Breast epithelium (tissue), 4 donors: ENCODE results near the gene ATAD3B. TPM values are rescaled to one million over a fixed set of nuclear protein-coding genes. Genes with fewer than 3 reads are reported as not detected.
A peak's percentile ranks its signal among the peaks of the same experiment; 100 is the strongest.

Source experiments
- DNase-seq, 2 donors: peaks; one replicate each; pipeline ENCODE4 v3.0.0-alpha.2; 2019; ENCODE audit warnings: low spot score in 2 of 2
- H3K27ac ChIP-seq, 2 donors: fragments of 200-600 bp; sonication (generic) in 1 of 2; one replicate each; pipeline ENCODE4 v1.5.1; 2016 to 2019; ENCODE audit warnings: mild to moderate bottlenecking in 1 of 2
- H3K27me3 ChIP-seq, 2 donors: fragments of 200-600 bp; sonication (generic) in 1 of 2; one replicate each; pipeline versions ENCODE4 v1.5.1 to v1.6.0; 2017 to 2019; ENCODE audit warnings: control low read depth in 1 of 2, mild to moderate bottlenecking in 1 of 2
- H3K36me3 ChIP-seq: fragments of 200-600 bp; one replicate; pipeline ENCODE4 v1.5.1; 2019
- H3K4me1 ChIP-seq, 2 donors: fragments of 200-600 bp; sonication (generic); one replicate each; pipeline ENCODE4 v1.5.1; 2016 to 2019; ENCODE audit warnings: control low read depth in 1 of 2
- H3K4me3 ChIP-seq, 3 donors: fragments of 200-600 bp; sonication (generic); 1 replicate in 2 of 3; 2 replicates in 1 of 3; pipeline ENCODE4 v1.5.1; 2016 to 2019; ENCODE audit warnings: mild to moderate bottlenecking in 3 of 3, moderate library complexity in 2 of 3
- H3K9me3 ChIP-seq, 2 donors: fragments of 200-600 bp; sonication (generic) in 1 of 2; one replicate each; pipeline ENCODE4 v1.5.1; 2016 to 2019; ENCODE audit warnings: control low read depth in 1 of 2
- CTCF ChIP-seq, 3 donors: fragments of 450-650 bp; IDR thresholded peaks; one replicate each; pipeline ENCODE4 v1.5.1; 2016 to 2017; ENCODE audit warnings: antibody characterized with exemption in 3 of 3, mild to moderate bottlenecking in 3 of 3, moderate library complexity in 3 of 3
- POLR2A ChIP-seq: fragments of 450-650 bp; IDR thresholded peaks from one replicate; pipeline ENCODE4 v1.6.1; 2016; ENCODE audit warnings: antibody characterized with exemption, mild to moderate bottlenecking, moderate library complexity
- POLR2AphosphoS5 ChIP-seq, 3 donors: sonication (generic); formaldehyde crosslinking; IDR thresholded peaks; one replicate each; pipeline ENCODE4 v1.6.1; 2017; ENCODE audit warnings: antibody characterized with exemption in 3 of 3
- intact Hi-C: fragments of 100-400 bp; cut with DNase I; formaldehyde crosslinking; loops from one replicate; pipeline ENCODE4 v1.15.1; 2023; ENCODE audit warnings: low total_unique reads
- total RNA-seq, 3 donors: library from RNA; depleted of rRNA; stranded (reverse); fragments of >200 nt; gene quantifications; one replicate each; pipeline ENCODE4 v1.1.0, GENCODE V29; 2016

ATAD3B gene
- total RNA-seq, 3 donors from 2014 or later, result 9.9 to 22.9 (median 22.4) TPM

- peaks cover 5 to 18% of the 10 kb centered on the region in 2 donors for H3K4me1 ChIP-seq
Observed at GRCh38 chr1:1425426-1425752, 46.2 kb upstream of the ATAD3B start.

GRCh38 chr1:1425753-1426495 is 45.6 kb upstream of the ATAD3B start:
- Histone ChIP-seq H3K4me3 (peak overlapping the region in 1 of 3 donors; percentile 2), H3K27ac (peak overlapping the region; percentile 46 to 59), H3K4me1 (peaks cover 9 to 20% of the 10 kb centered on the region in 2 donors), H3K9me3 (no peaks in the 10 kb centered on the region), H3K36me3 (no peaks in the 10 kb centered on the region), H3K27me3 (no peaks in the 10 kb centered on the region)
- TF ChIP-seq POLR2AphosphoS5 (IDR thresholded peaks at IDR 0.05) (no peak), POLR2A (no peak), CTCF (IDR thresholded peaks at IDR 0.05) (no peak)
- no peak for DNase-seq
- intact Hi-C loops, result no loop called here

More at GRCh38 chr1:1425426-1425752, 46.2 kb upstream of the ATAD3B start:
- Histone ChIP-seq H3K36me3 (no peaks in the 10 kb centered on the region), H3K9me3 (no peaks in the 10 kb centered on the region), H3K27me3 (no peaks in the 10 kb centered on the region), H3K27ac (peak overlapping the region in 1 of 2 donors; percentile 46), H3K4me3 (no peak overlapping the region)
- DNase-seq, result no peak
- TF ChIP-seq POLR2AphosphoS5 (IDR thresholded peaks at IDR 0.05) (no peak), CTCF (IDR thresholded peaks at IDR 0.05) (no peak), POLR2A (no peak)
- intact Hi-C loops, result no loop called here

GRCh38 chr1:1426496-1427105 is 45.0 kb upstream of the ATAD3B start:
- peak overlapping the region; percentile 46 to 59 for H3K27ac ChIP-seq
- DNase-seq, result no peak
- H3K36me3 ChIP-seq, result no peaks in the 10 kb centered on the region
- H3K4me3 ChIP-seq, result peak overlapping the region in 2 of 3 donors; percentile 2 to 35
- H3K9me3 ChIP-seq, result no peaks in the 10 kb centered on the region
- peaks cover 16 to 25% of the 10 kb centered on the region in 2 donors for H3K4me1 ChIP-seq
- TF ChIP-seq POLR2AphosphoS5 (IDR thresholded peaks at IDR 0.05) (no peak), CTCF (IDR thresholded peaks at IDR 0.05) (no peak), POLR2A (no peak)
- intact Hi-C loops, result no loop called here
- H3K27me3 ChIP-seq, result no peaks in the 10 kb centered on the region

GRCh38 chr1:1427106-1427819 is 44.3 kb upstream of the ATAD3B start:
- intact Hi-C loops, result no loop called here
- peak in 1 of 2 donors; percentile 53 for DNase-seq
- TF ChIP-seq CTCF (IDR thresholded peaks at IDR 0.05), result no peak
- TF ChIP-seq POLR2A, result no peak
- TF ChIP-seq POLR2AphosphoS5 (IDR thresholded peaks at IDR 0.05), result no peak
- Histone ChIP-seq H3K36me3 (no peaks in the 10 kb centered on the region), H3K27ac (peak overlapping the region; percentile 73 to 78), H3K9me3 (no peaks in the 10 kb centered on the region), H3K4me3 (peak overlapping the region; percentile 19 to 86 (median 58)), H3K4me1 (peaks cover 22 to 31% of the 10 kb centered on the region in 2 donors), H3K27me3 (no peaks in the 10 kb centered on the region)

GRCh38 chr1:1427820-1428148 is 43.8 kb upstream of the ATAD3B start:
- Histone ChIP-seq H3K27ac (peak overlapping the region; percentile 75 to 80), H3K36me3 (no peaks in the 10 kb centered on the region), H3K4me1 (peaks cover 24 to 36% of the 10 kb centered on the region in 2 donors), H3K9me3 (no peaks in the 10 kb centered on the region), H3K4me3 (peak overlapping the region; percentile 19 to 86 (median 58)), H3K27me3 (no peaks in the 10 kb centered on the region)
- DNase-seq, result no peak
- TF ChIP-seq POLR2A (no peak), CTCF (IDR thresholded peaks at IDR 0.05) (no peak), POLR2AphosphoS5 (IDR thresholded peaks at IDR 0.05) (no peak)
- intact Hi-C loops, result no loop called here
